Lower lobe of right lung (tissue), 2 donors: ENCODE measurements around the gene ALLC. TPM values are rescaled to one million over a fixed set of nuclear protein-coding genes. Genes with fewer than 3 reads are reported as not detected.

ENCODE experiments used
- ATAC-seq, 2 donors: fragments of 200-7000 bp; cut with Tn5 transposase; one replicate each; pipeline ENCODE4 v1.9.1; 2020 to 2022; ENCODE audit warnings: mild to moderate bottlenecking in 2 of 2, moderate library complexity in 2 of 2
- DNase-seq: peaks from one replicate; pipeline ENCODE4 v3.0.0-alpha.2; 2020
- H3K27ac ChIP-seq: fragments of 200-600 bp; one replicate; pipeline ENCODE4 v1.8.0; 2022
- H3K27me3 ChIP-seq: fragments of 200-600 bp; one replicate; pipeline ENCODE4 v1.8.0; 2022; ENCODE audit warnings: low read depth
- H3K36me3 ChIP-seq: fragments of 200-600 bp; one replicate; pipeline ENCODE4 v1.8.0; 2022; ENCODE audit warnings: mild to moderate bottlenecking
- H3K4me1 ChIP-seq: fragments of 200-600 bp; one replicate; pipeline ENCODE4 v1.8.0; 2022
- H3K4me3 ChIP-seq: fragments of 200-600 bp; one replicate; pipeline ENCODE4 v1.8.0; 2022; ENCODE audit warnings: mild to moderate bottlenecking
- H3K9me3 ChIP-seq: fragments of 200-600 bp; one replicate; pipeline ENCODE4 v1.8.0; 2022
- intact Hi-C: fragments of 100-400 bp; cut with DNase I; formaldehyde crosslinking; loops from one replicate; pipeline ENCODE4 v1.11.0; 2022
- total RNA-seq: library from RNA; stranded (reverse); fragmentation: NEBNext Ultra II Directional; extraction: Animal tissue kit (Norgen Biotek cat#: 25700); gene quantifications from one replicate; pipeline ENCODE4 v1.2.1, GENCODE V29; 2021
- TF ChIP-seq, protein P1 (sequence below): fragments of 200-600 bp; IDR thresholded peaks from one replicate; pipeline ENCODE4 v1.8.0; 2022; ENCODE audit warnings: antibody characterized with exemption, mild to moderate bottlenecking
- donor health status: DM: no; HTN: yes; CAD: no; lungs with severe emphysema.

Gene ALLC
- total RNA-seq, 1 donor from 2014 or later, result not detected

DNA sequence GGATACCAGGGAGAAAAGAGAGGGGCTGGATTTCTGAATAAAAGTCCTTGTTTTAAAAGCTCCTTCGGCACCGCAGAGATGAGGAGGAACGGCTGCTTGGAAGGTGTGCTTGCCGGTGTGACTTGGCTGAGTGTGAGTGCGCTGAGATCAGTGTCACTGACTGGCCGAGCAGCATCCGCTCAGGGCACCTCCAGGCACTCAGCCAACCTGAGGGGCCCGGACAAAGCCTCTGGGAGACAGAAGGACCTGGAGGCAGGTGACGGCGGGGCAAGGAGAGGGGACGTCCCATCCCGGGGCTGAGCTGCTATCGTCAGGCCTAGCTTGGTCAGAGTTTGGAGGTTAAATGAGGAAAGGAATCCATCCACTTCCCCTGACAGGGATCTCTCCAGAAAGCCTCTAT is 16.8 kb upstream of the ALLC start:
- Histone ChIP-seq H3K27ac (no peak overlapping the region), H3K27me3 (no peaks in the 10 kb centered on the region), H3K36me3 (no peaks in the 10 kb centered on the region), H3K4me3 (no peak overlapping the region), H3K4me1 (no peaks in the 10 kb centered on the region), H3K9me3 (no peaks in the 10 kb centered on the region)
- ATAC-seq (no peak), DNase-seq (no peak)
- intact Hi-C loops, result no loop called here
- TF ChIP-seq, protein P1, sequence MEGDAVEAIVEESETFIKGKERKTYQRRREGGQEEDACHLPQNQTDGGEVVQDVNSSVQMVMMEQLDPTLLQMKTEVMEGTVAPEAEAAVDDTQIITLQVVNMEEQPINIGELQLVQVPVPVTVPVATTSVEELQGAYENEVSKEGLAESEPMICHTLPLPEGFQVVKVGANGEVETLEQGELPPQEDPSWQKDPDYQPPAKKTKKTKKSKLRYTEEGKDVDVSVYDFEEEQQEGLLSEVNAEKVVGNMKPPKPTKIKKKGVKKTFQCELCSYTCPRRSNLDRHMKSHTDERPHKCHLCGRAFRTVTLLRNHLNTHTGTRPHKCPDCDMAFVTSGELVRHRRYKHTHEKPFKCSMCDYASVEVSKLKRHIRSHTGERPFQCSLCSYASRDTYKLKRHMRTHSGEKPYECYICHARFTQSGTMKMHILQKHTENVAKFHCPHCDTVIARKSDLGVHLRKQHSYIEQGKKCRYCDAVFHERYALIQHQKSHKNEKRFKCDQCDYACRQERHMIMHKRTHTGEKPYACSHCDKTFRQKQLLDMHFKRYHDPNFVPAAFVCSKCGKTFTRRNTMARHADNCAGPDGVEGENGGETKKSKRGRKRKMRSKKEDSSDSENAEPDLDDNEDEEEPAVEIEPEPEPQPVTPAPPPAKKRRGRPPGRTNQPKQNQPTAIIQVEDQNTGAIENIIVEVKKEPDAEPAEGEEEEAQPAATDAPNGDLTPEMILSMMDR, result no peak

GRCh38 chr2:3641841-3642421 is 16.1 kb upstream of the ALLC start:
- intact Hi-C loops, result no loop called here
- no peaks in the 10 kb centered on the region for H3K4me1 ChIP-seq
- no peak overlapping the region for H3K27ac ChIP-seq
- no peak for DNase-seq
- H3K36me3 ChIP-seq, result no peaks in the 10 kb centered on the region
- ATAC-seq, result no peak
- TF ChIP-seq, protein P1, result no peak
- H3K9me3 ChIP-seq, result no peaks in the 10 kb centered on the region
- H3K4me3 ChIP-seq, result no peak overlapping the region
- H3K27me3 ChIP-seq, result no peaks in the 10 kb centered on the region

- H3K4me3 ChIP-seq, result no peak overlapping the region
- TF ChIP-seq, protein P1, result no peak
- no peak for DNase-seq
- no peaks in the 10 kb centered on the region for H3K27me3 ChIP-seq
- no peaks in the 10 kb centered on the region for H3K36me3 ChIP-seq
- peak in 1 of 2 donors; percentile 13 for ATAC-seq
- intact Hi-C loops, result no loop called here
- H3K4me1 ChIP-seq, result no peaks in the 10 kb centered on the region
- no peak overlapping the region for H3K27ac ChIP-seq
- no peaks in the 10 kb centered on the region for H3K9me3 ChIP-seq
Observed at GRCh38 chr2:3642521-3643215, 15.3 kb upstream of the ALLC start.

GRCh38 chr2:3643371-3644245 is 14.4 kb upstream of the ALLC start:
- ATAC-seq (peak in 1 of 2 donors; percentile 27), DNase-seq (no peak)
- no peaks in the 10 kb centered on the region for H3K9me3 ChIP-seq
- H3K27ac ChIP-seq, result no peak overlapping the region
- TF ChIP-seq, protein P1, result no peak
- no peak overlapping the region for H3K4me3 ChIP-seq
- H3K36me3 ChIP-seq, result no peaks in the 10 kb centered on the region
- no peaks in the 10 kb centered on the region for H3K4me1 ChIP-seq
- no peaks in the 10 kb centered on the region for H3K27me3 ChIP-seq
- intact Hi-C loops, result no loop called here

DNA sequence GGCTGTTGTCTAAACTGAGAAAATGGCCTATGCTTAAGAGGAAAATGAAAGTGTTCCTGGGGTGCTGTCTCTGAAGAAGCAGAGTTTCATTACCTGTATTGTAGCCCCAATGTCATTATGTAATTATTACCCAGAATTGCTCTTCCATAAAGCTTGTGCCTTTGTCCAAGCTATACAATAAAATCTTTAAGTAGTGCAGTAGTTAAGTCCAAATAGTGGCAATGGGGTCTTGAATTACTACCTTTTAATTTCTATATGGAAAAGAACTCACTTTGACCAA is 13.8 kb upstream of the ALLC start:
- H3K27me3 ChIP-seq, result no peaks in the 10 kb centered on the region
- intact Hi-C loops, result no loop called here
- DNase-seq (no peak), ATAC-seq (no peak)
- TF ChIP-seq, protein P1, result no peak
- H3K36me3 ChIP-seq, result no peaks in the 10 kb centered on the region
- no peaks in the 10 kb centered on the region for H3K9me3 ChIP-seq
- no peaks in the 10 kb centered on the region for H3K4me1 ChIP-seq
- no peak overlapping the region for H3K4me3 ChIP-seq
- H3K27ac ChIP-seq, result no peak overlapping the region
